Measurements from ENCODE around the gene TWIST2.

GRCh38 chr2:238863749-238864206 lies 15.9 kb downstream of the TWIST2 start:
- TF ChIP-seq CTCF (IDR thresholded peaks at IDR 0.05) (no peak), MXI1 (IDR thresholded peaks at IDR 0.05; ENCODE audit: low read depth, low read length) (no peak), ELF1 (IDR thresholded peaks at IDR 0.05) (no peak), TAF1 (IDR thresholded peaks at IDR 0.05; ENCODE audit: borderline replicate concordance, low read depth, low read length) (no peak), GABPA (IDR thresholded peaks at IDR 0.05; ENCODE audit: low read depth) (no peak), EZH2phosphoT487 (IDR thresholded peaks at IDR 0.05; ENCODE audit: borderline replicate concordance, low read depth) (no peak), TCF12 (IDR thresholded peaks at IDR 0.05) (no peak), MEF2A (IDR thresholded peaks at IDR 0.05; ENCODE audit: borderline replicate concordance, low read depth) (no peak), NFIC (IDR thresholded peaks at IDR 0.05; ENCODE audit: borderline replicate concordance) (no peak), RCOR1 (IDR thresholded peaks at IDR 0.05; ENCODE audit: low read length) (no peak), FOXM1 (IDR thresholded peaks at IDR 0.05; ENCODE audit: low read depth) (no peak)
- TF ChIP-seq, protein P1, sequence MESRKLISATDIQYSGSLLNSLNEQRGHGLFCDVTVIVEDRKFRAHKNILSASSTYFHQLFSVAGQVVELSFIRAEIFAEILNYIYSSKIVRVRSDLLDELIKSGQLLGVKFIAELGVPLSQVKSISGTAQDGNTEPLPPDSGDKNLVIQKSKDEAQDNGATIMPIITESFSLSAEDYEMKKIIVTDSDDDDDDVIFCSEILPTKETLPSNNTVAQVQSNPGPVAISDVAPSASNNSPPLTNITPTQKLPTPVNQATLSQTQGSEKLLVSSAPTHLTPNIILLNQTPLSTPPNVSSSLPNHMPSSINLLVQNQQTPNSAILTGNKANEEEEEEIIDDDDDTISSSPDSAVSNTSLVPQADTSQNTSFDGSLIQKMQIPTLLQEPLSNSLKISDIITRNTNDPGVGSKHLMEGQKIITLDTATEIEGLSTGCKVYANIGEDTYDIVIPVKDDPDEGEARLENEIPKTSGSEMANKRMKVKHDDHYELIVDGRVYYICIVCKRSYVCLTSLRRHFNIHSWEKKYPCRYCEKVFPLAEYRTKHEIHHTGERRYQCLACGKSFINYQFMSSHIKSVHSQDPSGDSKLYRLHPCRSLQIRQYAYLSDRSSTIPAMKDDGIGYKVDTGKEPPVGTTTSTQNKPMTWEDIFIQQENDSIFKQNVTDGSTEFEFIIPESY (IDR thresholded peaks at IDR 0.05; ENCODE audit: borderline replicate concordance, low read depth), result no peak
